ENCODE measurements around the gene CIAO1.
"Not testable (repeated sequence)": the region's sequence is repeated elsewhere in the genome, so short reads cannot be mapped to it uniquely, and the experiment has no call there.

CIAO1 gene

DNA sequence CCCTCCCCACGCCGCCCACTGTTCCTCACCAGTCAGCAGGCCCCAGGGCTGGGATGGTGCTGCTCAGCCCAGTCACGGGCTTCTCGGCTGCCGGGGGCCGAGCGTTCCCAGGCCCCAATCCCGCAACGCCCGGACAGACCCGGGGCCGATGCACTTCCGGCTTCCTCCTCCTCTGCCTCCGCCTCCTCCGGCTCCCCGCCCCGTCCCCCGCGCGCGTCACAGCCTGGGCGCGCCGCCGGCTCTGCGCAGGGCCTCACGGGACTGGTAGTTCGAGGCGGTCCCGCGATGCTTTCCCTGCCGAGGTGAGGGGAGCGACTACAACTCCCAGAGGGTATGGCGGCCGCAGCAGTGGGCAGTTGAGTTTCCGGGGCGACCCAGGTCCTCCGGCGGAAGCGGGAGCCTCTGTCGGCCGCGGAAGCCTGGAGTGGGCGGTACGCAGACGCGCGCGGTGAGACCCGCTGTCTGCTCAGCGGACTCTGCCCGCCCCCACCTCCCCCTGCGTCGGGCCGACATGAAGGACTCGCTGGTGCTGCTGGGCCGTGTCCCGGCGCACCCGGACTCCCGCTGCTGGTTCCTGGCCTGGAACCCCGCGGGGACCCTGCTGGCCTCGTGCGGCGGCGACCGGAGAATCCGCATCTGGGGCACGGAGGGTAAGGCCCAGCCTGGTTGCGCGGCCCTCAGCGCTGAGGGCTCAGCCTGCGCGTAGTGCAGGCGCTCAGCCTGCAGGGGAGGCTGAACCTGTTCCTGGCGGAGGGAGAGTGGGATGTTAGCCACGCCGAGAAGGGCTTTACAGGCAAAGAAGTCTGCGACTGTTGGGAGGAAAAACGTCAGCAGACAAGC, at the start of gene CIAO1, which contains the start of gene TMEM127:
CIAO1 (plus strand) TSS at position 386 of the 840 bp plus-strand sequence; CDS start at position 512, 126 bp downstream.
TMEM127 (minus strand) TSS at position 158 of the 840 bp plus-strand sequence. CDS start 616 bp downstream, outside the sequence.
- peak; percentile 87 for DNase-seq (ENCODE audit: low read depth)

DNA sequence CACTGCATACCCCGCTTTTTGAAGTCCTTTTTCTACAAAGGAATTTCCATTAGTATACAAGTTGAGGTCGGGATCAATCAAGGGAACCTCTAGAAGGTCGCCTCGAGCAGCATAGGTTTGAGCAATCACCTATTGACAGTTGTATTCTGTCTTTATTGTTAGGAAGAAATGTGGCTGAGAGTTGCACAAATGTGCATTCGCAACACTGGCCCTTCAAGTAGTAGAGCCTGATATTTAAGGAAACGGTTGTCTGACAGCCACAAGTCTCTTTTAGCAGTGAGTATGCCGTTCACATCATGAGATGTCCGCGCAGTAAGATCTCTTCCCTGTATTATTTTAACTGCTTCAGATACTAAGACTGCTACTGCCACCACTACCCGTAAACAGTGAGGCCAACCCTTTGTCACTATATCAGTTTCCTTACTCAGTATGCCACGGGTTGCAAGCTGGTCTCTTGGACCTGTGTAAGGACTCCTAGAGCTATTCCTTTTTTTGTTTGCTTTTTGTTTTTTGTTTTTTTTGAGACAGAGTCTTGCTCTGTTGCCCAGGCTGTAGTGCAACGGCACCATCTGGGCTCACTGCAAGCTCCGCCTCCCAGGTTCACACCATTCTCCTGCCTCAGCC, 47.4 kb upstream of the CIAO1 start:
- no peak for DNase-seq (ENCODE audit: low read depth)

- not testable (repeated sequence) for DNase-seq (ENCODE audit: low read depth)
These were observed 46.1 kb upstream of the CIAO1 start for GRCh38 chr2:96219959-96220358.

GRCh38 chr2:96221106-96221505, 44.9 kb upstream of the CIAO1 start:
- not testable (repeated sequence) for DNase-seq (ENCODE audit: low read depth)

- no peak for DNase-seq (ENCODE audit: low read depth)
These were observed 41.0 kb upstream of the CIAO1 start for GRCh38 chr2:96225016-96225533.

- DNase-seq (ENCODE audit: low read depth) = no peak
These were observed 34.7 kb upstream of the CIAO1 start for GRCh38 chr2:96231316-96231715.

- no peak for DNase-seq (ENCODE audit: low read depth)
These were observed 32.6 kb upstream of the CIAO1 start for GRCh38 chr2:96233436-96233835.

DNA sequence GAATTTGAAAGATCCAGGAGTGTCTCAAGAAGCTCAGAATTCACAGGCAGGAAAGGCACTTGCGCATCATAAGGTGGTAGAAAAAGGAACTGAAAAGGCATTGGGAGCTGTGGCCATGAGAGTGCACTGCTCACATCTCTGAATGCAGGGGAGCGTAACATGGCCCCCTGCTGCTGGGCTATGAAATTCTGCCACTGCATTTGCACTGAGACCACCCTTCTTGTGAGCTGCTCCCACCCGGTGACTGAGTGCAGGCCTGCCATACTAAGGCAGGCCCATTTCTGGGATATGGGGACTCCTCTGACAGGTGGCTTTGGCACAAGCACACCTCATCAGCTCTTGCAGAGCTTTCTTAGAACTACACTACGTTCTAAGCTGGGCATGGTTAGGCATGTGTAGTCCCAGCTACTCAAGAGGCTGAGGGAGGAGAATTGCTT, 32.1 kb upstream of the CIAO1 start:
- no peak for DNase-seq (ENCODE audit: low read depth)

DNA sequence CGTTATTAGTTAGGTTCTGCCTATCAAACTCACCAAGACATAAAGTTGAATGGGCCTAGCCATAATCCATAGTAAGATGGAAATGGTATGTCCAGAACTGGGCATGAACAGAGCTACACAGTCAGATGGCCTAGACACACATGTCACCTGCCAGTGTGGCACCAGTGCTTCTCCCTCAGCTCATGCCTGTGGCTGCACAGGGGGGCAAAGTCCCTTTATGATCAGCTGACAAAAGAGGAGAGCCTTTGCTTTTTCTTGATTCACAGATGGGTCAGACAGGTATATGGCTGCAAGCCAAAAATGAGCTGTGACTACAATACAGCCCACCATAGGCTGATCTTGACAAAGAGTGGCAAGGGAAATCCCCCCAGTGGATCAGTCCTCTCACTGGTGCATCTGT, 29.1 kb upstream of the CIAO1 start:
- DNase-seq (ENCODE audit: low read depth) = no peak

- DNase-seq (ENCODE audit: low read depth) = no peak
These were observed 27.8 kb upstream of the CIAO1 start for GRCh38 chr2:96238266-96238665.

- no peak for DNase-seq (ENCODE audit: low read depth)
These were observed 26.9 kb upstream of the CIAO1 start for GRCh38 chr2:96239091-96239490.

DNA sequence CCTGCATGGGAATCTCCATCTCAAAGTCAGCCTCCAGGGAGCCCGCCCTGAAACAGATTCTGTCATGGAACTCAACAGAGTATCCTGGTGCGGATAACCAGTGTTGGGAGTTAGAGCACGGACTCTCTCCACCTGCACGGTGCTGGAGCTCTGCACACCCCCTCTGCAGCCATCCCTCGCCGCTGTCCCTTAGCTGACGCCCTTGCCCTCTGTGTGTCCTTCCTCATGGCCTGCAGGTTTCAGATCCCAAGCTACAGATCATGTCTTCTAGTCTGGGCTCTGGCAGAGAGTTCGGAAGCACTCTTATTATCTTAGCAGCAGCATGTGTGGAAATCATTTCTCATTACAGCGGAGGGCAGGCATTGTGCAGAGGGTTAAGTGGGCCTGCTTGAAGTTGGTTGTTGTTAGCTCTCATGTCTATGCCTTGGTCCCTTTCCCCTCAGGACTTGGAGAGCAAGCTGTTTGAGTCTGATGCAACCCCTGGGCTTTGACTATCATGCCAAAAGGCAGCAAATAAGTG, 26.2 kb upstream of the CIAO1 start:
- DNase-seq (ENCODE audit: low read depth) = no peak

- DNase-seq (ENCODE audit: low read depth) = no peak
These were observed 25.5 kb upstream of the CIAO1 start for GRCh38 chr2:96240341-96241038.

DNA sequence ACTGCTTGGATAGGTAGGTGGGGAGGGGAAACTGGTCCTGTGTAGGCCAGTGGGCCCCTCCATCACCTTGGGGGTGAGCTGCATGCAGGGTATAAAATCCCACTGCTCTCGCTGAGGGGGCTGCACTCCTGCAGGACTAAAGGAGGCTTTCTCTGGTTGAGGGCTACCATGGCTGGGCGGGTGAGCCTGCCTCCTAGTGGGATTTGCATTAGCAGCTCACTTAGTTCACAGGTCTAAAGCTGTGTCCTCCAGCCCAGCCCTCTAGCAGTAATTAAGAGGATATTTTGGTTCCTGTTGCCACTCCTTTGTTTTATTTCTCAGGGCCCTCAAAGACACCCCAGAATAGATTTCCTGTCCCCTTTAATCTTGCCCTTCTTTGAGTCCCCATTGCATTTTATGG, 24.8 kb upstream of the CIAO1 start:
- no peak for DNase-seq (ENCODE audit: low read depth)

DNA sequence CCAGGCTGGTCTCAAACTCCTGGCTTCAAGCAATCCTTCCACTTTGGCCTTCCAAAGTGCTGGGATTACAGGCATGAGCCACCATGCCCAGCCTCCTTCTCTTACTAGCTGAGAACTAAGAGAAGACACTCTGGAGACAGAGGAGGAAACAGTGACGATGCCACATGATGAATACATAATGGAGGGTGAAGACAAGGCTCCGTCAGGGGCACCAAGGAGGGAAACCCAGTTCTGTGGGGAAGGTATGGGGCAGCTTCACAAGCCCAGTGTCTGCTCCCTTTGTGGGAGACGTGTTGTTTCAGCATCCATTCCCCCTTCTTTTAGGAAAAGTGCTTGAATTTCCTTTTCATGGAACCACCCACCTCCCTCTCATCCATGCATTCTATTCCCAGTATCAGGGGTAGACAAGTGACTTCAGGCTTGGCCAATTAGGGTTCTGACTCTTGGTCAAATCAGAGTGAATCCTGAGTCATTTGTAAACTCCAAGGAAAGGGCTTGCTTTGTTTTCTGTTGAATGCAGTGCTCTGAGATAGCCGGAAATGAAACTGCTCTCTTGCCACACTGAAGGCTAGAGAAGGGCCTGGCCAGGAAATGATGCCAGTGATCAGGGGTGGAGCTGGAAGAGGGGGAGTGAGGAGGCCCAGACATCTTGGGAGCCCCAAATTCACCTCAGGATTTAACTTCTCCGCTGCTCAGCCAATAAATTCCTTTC, 24.0 kb upstream of the CIAO1 start:
- DNase-seq (ENCODE audit: low read depth) = no peak

GRCh38 chr2:96243843-96244242, 22.2 kb upstream of the CIAO1 start:
- DNase-seq (ENCODE audit: low read depth) = no peak

- DNase-seq (ENCODE audit: low read depth) = no peak
These were observed 20.2 kb upstream of the CIAO1 start for GRCh38 chr2:96245609-96246390.

DNA sequence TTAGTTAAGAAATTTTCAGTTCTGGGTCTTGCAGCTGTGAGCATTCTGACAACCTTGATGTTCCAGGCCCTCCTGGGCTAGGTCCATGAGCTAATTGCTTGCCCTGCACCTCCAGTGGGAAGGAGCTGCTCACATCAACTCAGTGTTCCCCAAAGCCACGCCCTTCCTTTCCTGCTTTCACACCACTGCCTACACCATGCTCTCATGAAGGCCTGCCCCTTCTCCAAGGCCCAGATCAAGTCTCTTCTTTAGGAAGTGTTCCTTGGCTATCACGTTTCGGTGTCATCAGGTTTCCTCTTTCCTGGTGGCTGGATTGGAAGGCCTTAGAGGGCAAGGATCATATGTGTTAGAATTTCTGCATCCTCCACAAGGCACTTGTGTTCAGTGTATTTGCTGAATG, 19.0 kb upstream of the CIAO1 start:
- no peak for DNase-seq (ENCODE audit: low read depth)

DNA sequence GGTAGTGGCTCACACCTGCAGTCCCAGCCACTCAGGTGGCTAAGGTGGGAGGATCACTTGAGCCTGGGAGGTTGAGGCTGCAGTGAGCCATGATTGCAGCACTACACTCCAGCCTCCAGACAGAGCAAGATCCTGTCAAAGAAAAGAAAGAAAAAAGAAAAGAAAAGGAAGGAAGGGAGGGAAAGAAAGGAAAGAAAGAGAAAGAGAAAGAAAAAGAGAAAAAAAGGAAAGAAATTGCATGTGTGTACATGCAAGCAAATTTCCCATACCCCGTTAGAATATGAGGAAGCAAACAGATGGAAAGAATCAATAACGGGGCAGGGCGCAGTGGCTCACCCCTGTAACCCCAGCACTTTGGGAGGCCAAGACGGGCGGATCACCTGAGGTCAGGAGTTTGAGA, 18.1 kb upstream of the CIAO1 start:
- no peak for DNase-seq (ENCODE audit: low read depth)

- DNase-seq (ENCODE audit: low read depth) = no peak
These were observed 17.4 kb upstream of the CIAO1 start for GRCh38 chr2:96248624-96249023.

DNA sequence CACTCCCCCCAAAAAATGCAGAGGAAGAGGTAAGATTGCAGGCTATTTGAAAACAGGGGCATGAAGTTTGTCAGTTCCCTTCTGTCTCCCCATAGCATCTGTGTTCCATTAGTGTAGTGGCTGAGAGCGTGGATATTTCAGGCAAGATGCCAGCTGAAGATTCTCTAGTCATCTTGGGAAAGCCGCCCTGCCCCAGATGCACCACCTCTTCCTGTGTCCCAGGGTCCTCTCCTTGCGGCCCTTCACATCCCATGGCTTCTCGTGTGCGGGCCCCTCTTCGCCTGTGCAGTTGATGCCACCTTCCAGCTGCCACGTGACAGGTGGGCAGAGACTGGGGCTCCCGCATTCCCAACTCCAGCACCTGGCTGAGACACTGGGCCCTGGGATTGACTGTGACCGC, 16.4 kb upstream of the CIAO1 start:
- no peak for DNase-seq (ENCODE audit: low read depth)

Data from CMK (cell line).